Measurements from ENCODE around the gene ETV5. TPM values are rescaled to one million over a fixed set of nuclear protein-coding genes. Genes with fewer than 3 reads are reported as not detected.

Gene ETV5
- total and polyA plus RNA-seq, 2 of the 4 experiments (the other 2 are of a cell fraction) = 15.7 to 20.1 TPM

- no peaks in the 10 kb centered on the region for H3K9me1 ChIP-seq (ENCODE audit: insufficient read depth, low read length)
- H4K20me1 ChIP-seq (ENCODE audit: insufficient read depth, low read length) = no peaks in the 10 kb centered on the region
- H3K23ac ChIP-seq (ENCODE audit: low read depth, low read length) = no peak overlapping the region
- H3K4me2 ChIP-seq (ENCODE audit: low read depth, low read length) = no peak overlapping the region
- H3K9me3 ChIP-seq (ENCODE audit: control insufficient read depth, insufficient read depth, low read length) = no peaks in the 10 kb centered on the region
- no peak overlapping the region for H3K4me3 ChIP-seq (ENCODE audit: insufficient read depth, low read depth, low read length)
- H2BK120ac ChIP-seq (ENCODE audit: low read depth, low read length) = no peak overlapping the region
- DNase-seq = no peak
- H3K36me3 ChIP-seq (ENCODE audit: control insufficient read depth, insufficient read depth, low read length) = no peaks in the 10 kb centered on the region
- H2BK5ac ChIP-seq (ENCODE audit: low read depth, low read length, poor library complexity, severe bottlenecking) = no peak overlapping the region
- H3K4me1 ChIP-seq (ENCODE audit: control insufficient read depth, insufficient read depth, low read length) = no peaks in the 10 kb centered on the region
- no peak overlapping the region for H4K5ac ChIP-seq (ENCODE audit: low read depth, low read length)
- intact Hi-C loops (cut with micrococcal nuclease) = no loop called here
- dilution Hi-C loops (cut with HindIII; ENCODE audit: low sequenced_read_pairs, unreplicated experiment) = no loop called here
- H3K27ac ChIP-seq (ENCODE audit: insufficient read depth, low read length) = no peak overlapping the region
- H2AK5ac ChIP-seq (ENCODE audit: low read depth, low read length) = no peak overlapping the region
- H2AK9ac ChIP-seq (replicated peaks; ENCODE audit: low read depth, low read length, poor library complexity) = no peak overlapping the region
- no peak overlapping the region for H3K9ac ChIP-seq (ENCODE audit: low read depth, low read length)
- no peak overlapping the region for H4K8ac ChIP-seq (ENCODE audit: low read depth in 2 of 2, low read length in 2 of 2)
- in situ Hi-C loops (cut with MboI; ENCODE audit: low sequenced_read_pairs) = no loop called here
- H4K91ac ChIP-seq (ENCODE audit: insufficient read depth, low read depth, low read length) = no peak overlapping the region
- no peak overlapping the region for H2AFZ ChIP-seq (replicated peaks; ENCODE audit: low read length, poor library complexity)
- H3K56ac ChIP-seq (ENCODE audit: extremely low read depth, insufficient read depth, low read length) = no peak overlapping the region
- POLR2A ChIA-PET (ENCODE audit: unreplicated experiment) = no interaction called here
- peaks cover 17% of the 10 kb centered on the region for H3K27me3 ChIP-seq (ENCODE audit: control insufficient read depth, insufficient read depth, low read length)
- WGBS, 2 experiments (ENCODE audit: extremely low coverage in 2 of 2, insufficient read length in 1 of 2) = 76% methylated on average over 3 of the region's 7 CpGs; no CpG with 5 or more reads in 1 of the 2 experiments
- no peak overlapping the region for H3K14ac ChIP-seq (replicated peaks; ENCODE audit: low read depth, low read length)
- H2BK20ac ChIP-seq (ENCODE audit: low read depth, low read length) = no peak overlapping the region
- ATAC-seq (ENCODE audit: low read depth) = no peak
- no peak overlapping the region for H3K4ac ChIP-seq (ENCODE audit: low read depth, low read length)
- BruUV-seq (replicated peaks) = no TSS peak
- no peak overlapping the region for H2BK15ac ChIP-seq (ENCODE audit: low read depth, low read length)
- H3K18ac ChIP-seq (ENCODE audit: low read depth, low read length) = no peak overlapping the region
- no peaks in the 10 kb centered on the region for H3K79me1 ChIP-seq (ENCODE audit: low read depth in 1 of 2, low read length in 2 of 2)
- CTCF ChIA-PET = no interaction called here
- no peak for TF ChIP-seq RAD21 (IDR thresholded peaks at IDR 0.05; ENCODE audit: low read length)
- TF ChIP-seq ELK1 (IDR thresholded peaks at IDR 0.05; ENCODE audit: borderline replicate concordance, low read depth, low read length) = no peak
- no peak for TF ChIP-seq CTCF (conservative IDR thresholded peaks at IDR 0.05; ENCODE audit: low read depth, low read length)
- no peak for TF ChIP-seq RCOR1 (IDR thresholded peaks at IDR 0.05; ENCODE audit: insufficient replicate concordance, low read length)
- no peak for TF ChIP-seq NFE2L2 (IDR thresholded peaks at IDR 0.05; ENCODE audit: low read depth, low read length)
- TF ChIP-seq BHLHE40 (IDR thresholded peaks at IDR 0.05; ENCODE audit: low read depth, low read length) = no peak
- no peak for TF ChIP-seq FOS (IDR thresholded peaks at IDR 0.05; ENCODE audit: low read depth, low read length)
- no peak for TF ChIP-seq MAZ (IDR thresholded peaks at IDR 0.05; ENCODE audit: borderline replicate concordance, low read depth, low read length)
- TF ChIP-seq POLR2A (IDR thresholded peaks at IDR 0.05; ENCODE audit: low read depth, low read length) = no peak
- TF ChIP-seq RFX5 (IDR thresholded peaks at IDR 0.05; ENCODE audit: low read depth, low read length) = no peak
- no peak for TF ChIP-seq SMC3 (IDR thresholded peaks at IDR 0.05; ENCODE audit: low read depth, low read length)
- no peak for TF ChIP-seq USF2 (IDR thresholded peaks at IDR 0.05; ENCODE audit: low read depth, low read length)
- no peak for TF ChIP-seq CHD1 (IDR thresholded peaks at IDR 0.05; ENCODE audit: low read depth, low read length)
- no peak for TF ChIP-seq CEBPB (IDR thresholded peaks at IDR 0.05; ENCODE audit: low read depth, low read length)
- TF ChIP-seq MXI1 (IDR thresholded peaks at IDR 0.05; ENCODE audit: borderline replicate concordance, low read depth, low read length) = no peak
Observed at GRCh38 chr3:186151077-186151971, 42.4 kb upstream of the ETV5 start.

Data from IMR-90 (cell line).